C4-2B (cell line): Measurements from ENCODE around the gene DDA1.
A peak's percentile ranks its signal among the peaks of the same experiment; 100 is the strongest.

Experiments
- H3K27ac ChIP-seq: fragments of 450-650 bp; 2 replicates; pipeline ENCODE4 v1.5.1; 2017
- CTCF ChIP-seq: fragments of 450-650 bp; conservative IDR thresholded peaks from 2 replicates; pipeline ENCODE4 v1.5.1; 2017; ENCODE audit warnings: mild to moderate bottlenecking
- ZFX ChIP-seq: fragments of 450-650 bp; IDR thresholded peaks from 2 replicates; pipeline ENCODE4 v1.6.1; 2017

DDA1 gene

DNA sequence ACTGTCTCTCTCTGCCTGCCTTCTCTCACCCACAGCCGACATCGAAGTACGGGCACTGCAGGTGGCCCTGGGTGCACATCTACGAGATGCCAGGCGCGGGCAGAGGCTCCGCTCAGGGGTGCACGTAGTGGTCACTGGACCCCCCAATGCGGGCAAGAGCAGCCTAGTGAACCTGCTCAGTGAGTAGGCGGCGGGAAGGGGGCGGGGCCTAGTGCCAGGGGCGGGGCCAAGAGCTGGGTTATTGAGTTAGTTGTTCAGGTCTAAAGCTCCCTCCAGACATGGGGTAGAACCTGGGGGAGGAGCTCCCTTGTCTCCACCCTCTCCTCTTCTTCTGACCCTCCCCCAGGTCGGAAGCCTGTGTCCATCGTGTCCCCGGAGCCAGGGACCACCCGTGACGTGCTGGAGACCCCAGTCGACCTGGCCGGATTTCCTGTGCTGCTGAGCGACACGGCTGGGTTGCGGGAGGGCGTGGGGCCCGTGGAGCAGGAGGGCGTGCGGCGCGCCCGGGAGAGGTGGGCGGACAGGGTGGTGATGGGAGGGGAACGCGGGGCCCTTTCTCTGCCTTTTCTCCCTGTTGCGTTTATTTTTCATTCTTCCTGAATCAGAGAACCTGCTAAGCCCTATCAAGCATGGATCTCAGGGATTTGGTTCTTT lies 29.9 kb downstream of the DDA1 start:
- TF ChIP-seq CTCF (no peak), ZFX (no peak)

GRCh38 chr19:17340302-17340870 lies 31.0 kb downstream of the DDA1 start:
- H3K27ac ChIP-seq = no peak overlapping the region
- TF ChIP-seq ZFX = no peak
- no peak for TF ChIP-seq CTCF

More for the DNA sequence above, 29.9 kb downstream of the DDA1 start:
- no peak overlapping the region for H3K27ac ChIP-seq

DNA sequence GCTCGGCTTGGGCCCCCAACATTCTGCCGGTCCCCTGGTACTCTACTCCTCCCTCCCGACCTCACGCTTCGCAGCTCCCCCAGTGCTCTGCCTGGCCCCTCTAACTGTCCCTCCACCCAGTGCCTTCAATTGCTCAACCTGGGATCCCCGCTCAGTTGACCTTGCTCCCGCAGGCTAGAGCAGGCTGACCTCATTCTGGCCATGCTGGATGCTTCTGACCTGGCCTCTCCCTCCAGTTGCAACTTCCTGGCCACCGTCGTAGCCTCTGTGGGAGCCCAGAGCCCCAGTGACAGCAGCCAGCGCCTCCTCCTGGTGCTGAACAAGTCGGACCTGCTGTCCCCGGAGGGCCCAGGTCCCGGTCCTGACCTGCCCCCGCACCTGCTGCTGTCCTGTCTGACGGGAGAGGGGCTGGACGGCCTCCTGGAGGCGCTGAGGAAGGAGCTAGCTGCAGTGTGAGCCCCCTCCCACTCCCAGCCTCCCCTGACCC lies 31.6 kb downstream of the DDA1 start:
- H3K27ac ChIP-seq = no peak overlapping the region
- no peak for TF ChIP-seq CTCF
- no peak for TF ChIP-seq ZFX

- H3K27ac ChIP-seq = no peak overlapping the region
- TF ChIP-seq ZFX (no peak), CTCF (no peak)
Measured at GRCh38 chr19:17341386-17341785, 32.0 kb downstream of the DDA1 start.

- no peak overlapping the region for H3K27ac ChIP-seq
- TF ChIP-seq ZFX (no peak), CTCF (no peak)
Measured at GRCh38 chr19:17341845-17342244, 32.5 kb downstream of the DDA1 start.

DNA sequence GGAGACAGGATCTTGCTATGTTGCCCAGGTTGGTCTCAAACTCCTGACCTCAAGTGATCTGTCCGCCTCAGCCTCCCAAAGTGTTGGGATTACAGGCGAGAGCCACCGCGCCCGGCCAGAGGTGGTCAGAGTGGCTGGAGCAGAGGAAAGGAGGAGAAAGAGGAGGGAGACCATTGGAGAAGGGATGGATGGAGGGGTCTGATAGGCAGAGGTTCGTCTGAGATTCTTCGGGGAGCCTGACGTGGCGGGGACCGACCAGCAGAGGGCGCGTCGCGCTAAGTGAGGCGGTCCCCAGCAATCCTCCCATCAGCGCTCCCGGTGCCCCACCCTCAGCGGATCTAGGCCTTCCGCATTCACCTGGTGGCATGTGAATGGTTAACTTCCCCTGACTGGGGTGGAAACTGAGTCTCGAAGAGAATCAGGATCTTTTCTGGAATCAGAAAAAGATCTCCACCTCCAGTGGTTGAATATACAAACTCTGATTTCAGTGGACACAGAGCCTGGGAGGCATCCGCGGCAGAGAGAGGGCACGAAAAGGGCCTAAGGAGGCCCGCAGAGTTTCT lies 36.8 kb downstream of the DDA1 start:
- H3K27ac ChIP-seq = no peak overlapping the region
- TF ChIP-seq CTCF (peak; percentile 96), ZFX (no peak)

DNA sequence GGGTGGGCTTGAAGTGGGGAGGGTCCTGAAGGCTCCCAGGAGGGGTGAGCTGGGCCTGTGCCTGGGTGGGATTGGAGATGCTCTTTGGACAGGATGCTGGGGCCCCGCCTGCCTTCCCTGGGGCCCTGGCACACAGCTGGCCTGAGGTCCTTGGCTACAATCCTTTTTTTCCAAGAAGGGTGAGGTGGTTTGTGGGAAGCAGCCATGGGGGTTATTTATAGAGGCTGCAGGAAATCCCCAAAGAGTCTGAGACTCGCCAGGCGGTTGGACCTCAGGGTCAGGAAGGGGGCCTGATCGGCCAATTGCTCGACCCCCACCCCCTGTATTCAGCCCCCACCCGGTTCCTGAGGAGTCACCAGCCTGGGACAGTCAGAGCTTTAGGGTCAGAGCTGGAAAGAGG lies 38.0 kb downstream of the DDA1 start:
- no peak overlapping the region for H3K27ac ChIP-seq
- no peak for TF ChIP-seq CTCF
- no peak for TF ChIP-seq ZFX
